IPS DF 4.7 (cell line): ENCODE measurements around the gene TSPAN18.

Experiments
- DNase-seq: peaks from one replicate; pipeline ENCODE4 v3.0.0-alpha.2; 2013; ENCODE audit warnings: low spot score; ENCODE audit errors: extremely low read depth

The TSPAN18 gene

GRCh38 chr11:44941259-44942021 is 214.7 kb downstream of the TSPAN18 start:
- no peak for DNase-seq

DNA sequence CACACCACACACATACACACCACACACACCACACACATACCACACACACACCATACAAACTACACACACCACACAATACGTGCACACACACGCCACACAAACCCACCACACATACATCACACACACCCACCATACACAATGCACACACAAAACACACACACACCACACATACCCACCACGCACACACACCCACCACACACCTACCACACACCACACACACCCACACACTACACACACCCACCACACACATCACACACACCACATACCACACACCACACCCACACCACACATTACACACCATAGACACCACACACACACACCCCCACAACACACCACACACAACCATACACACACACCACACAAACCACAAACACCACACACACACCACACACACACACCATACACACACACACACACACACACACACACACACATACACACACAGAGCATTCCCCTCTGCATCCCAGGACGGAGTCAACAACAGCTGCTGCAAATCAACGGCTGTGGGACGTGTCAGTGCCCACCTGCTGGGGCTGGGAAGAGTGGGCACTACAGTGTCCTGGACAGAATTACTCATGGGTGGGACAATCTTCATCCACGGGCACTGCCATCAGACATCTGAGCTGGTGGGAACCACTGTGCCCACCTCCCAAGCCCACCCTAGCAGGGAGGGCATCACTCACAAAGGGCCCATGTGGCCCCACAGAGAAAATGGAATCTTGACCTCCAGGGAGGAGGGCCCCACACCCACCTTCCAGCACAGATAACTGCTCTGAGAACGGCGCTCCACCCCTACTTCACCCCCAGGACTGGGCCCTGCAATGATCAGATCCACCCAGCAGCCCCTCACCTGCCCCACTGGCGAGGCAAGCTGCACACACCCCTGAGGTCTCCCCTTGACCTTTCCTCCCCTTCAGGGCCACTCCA is 215.5 kb downstream of the TSPAN18 start:
- DNase-seq: no peak

DNA sequence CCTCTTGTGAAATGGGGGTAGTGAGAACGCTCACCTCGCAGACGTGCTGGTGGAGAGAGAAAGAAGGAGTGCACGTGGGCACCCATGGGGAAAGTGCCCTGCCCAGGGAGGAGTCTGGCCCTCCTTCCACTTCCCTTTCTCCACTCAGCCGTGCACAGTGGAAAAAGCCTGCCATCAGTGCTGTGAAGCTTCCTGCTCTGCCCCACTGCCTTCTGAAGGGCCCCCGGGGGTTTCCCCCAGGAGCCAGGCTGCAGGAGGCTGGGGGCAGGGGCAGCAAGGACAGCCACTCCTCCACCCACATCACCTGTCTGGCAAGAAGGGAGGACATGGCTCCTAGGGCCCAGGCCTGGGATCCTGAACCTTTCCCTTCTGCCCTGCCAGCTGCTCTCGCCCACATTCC is 216.4 kb downstream of the TSPAN18 start:
- no peak for DNase-seq

DNA sequence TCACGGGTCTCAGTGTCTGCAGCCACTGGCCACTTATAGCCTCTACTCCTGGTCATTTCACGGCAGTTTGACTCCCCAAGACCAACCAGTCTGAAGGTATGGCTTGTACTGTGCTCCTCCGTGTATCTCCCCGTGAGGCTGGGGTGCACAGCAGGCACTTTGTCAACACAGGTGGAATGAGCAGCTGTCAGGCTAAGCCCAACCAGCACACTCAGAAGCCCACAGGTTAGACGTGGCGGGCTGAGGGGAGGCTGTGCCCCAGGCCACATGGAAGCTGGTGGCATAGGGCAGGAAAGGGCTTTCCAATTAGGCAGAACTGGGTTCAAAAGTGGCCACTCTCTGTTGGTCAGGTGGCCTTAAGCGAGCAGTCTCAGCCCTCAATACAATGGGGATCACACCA is 216.9 kb downstream of the TSPAN18 start:
- no peak for DNase-seq

- DNase-seq: no peak
Observed at GRCh38 chr11:44944181-44944852, 217.6 kb downstream of the TSPAN18 start.

DNA sequence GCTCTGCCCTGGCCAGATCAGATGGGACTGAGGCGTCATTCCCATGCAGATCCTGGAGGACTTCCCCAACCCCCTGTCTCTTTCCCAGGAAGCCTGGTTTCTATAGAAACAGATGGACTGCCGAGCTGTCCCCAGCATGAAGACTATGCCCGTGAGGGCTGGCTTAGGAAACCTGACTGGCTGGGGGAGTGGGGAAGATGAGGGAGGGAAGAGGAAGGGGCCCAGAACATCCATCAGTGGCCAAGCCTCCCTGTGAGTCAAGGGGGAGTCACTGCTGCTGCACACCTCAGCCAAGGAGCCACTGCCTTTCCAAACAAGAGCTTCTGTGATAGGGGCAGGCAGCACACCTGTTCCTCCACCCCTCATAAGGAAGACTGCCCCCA is 218.1 kb downstream of the TSPAN18 start:
- DNase-seq: no peak

DNA sequence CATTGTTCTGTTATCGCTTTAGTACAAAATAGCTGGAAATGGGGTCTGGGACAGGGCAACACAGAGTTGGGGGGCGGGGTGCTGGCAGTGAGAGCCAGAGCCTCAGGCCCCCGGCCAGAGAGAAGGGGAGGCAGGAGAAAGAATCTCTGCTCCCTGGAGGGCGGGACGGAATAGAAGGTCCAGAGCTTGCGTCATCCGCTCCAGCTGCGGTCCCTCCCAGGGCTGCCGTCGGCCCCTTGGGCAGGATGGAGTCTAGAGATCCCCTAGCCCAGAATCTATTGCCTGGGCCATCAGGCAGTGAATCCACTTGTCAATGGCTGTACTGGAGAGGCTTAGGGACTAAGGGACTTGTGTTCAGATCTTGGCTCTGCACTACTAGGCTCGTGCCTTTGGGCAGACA is 218.9 kb downstream of the TSPAN18 start:
- no peak for DNase-seq

- DNase-seq: no peak
Observed at GRCh38 chr11:44946263-44946662, 219.5 kb downstream of the TSPAN18 start.

DNA sequence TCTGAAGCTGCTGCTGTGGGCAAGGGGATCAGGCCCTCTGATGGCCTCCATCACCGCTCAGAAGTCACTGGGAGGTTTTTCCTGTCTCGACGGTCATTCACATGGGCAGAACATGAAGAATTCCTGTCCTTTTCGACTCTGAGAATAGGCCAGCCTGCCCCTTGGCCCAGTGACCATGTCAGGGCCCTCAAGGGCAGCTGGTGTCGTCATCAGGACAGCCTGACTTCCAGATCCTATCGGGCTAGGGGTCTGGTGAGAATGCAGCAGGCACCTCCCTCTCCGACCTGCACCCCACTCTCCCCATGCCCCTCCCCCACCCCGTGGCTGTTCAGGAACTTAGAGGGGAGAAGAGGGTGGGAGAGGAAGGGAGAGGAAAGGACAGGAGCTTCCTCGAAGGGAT is 220.4 kb downstream of the TSPAN18 start:
- no peak for DNase-seq

DNA sequence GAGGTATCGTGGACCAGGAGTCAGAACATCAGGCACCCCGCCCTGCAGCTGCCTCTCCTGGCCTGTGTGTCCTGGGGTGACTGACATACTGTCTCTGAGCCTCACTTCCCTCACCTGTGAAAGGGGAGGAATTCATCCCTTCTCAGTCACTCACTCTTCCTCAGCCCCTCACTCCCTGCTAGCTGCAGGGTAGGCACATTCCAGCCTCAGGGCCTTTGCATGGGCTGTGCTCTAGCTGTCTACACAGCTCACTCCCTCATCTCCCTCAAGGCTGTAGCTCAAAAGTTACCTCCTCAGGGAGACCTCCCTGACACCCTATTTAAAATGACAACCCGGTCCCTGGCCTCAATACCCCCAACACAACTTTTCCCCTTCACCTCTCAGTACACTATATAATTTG is 221.4 kb downstream of the TSPAN18 start:
- no peak for DNase-seq

GRCh38 chr11:44949160-44950030 is 222.6 kb downstream of the TSPAN18 start:
- no peak for DNase-seq

DNA sequence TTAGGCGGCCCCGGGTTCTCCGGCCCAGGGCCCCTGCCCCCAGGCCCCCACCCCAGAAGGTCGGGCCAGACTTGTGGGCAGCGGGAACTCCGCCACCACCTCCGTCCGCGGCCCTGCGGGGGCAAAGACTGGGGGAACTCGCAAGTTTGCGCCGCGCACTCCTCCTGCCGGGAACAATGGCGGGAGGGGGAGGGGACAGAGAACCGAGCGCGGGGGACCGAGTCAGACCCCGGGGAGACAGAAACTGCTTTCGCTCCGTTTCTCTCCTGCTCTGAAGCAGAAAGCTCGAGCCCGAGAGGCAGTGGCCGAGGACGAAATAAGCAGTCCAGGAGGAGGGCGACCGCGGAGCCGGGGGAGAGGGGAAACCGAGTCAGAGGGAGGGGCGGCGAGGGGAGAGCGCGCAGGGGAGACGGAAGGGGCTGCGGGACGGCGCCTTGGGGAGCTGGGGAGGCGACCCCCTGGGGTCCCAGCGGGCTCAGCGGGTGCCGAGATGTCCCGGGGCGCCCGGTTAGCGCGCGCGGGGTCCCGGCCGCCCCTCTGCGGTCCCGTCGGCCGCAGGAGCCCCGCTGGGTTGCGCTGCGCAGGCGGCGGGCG is 223.4 kb downstream of the TSPAN18 start:
- no peak for DNase-seq

- no peak for DNase-seq
Observed at GRCh38 chr11:44950625-44951476, 224.1 kb downstream of the TSPAN18 start, which contains the start of gene TP53I11. Gene TP53I11, minus strand, starts transcription at chr11:44950883. Its CDS starts 12,548 bp downstream, at chr11:44938335.

- DNase-seq: no peak
Observed at GRCh38 chr11:44952082-44952481, 225.3 kb downstream of the TSPAN18 start.

DNA sequence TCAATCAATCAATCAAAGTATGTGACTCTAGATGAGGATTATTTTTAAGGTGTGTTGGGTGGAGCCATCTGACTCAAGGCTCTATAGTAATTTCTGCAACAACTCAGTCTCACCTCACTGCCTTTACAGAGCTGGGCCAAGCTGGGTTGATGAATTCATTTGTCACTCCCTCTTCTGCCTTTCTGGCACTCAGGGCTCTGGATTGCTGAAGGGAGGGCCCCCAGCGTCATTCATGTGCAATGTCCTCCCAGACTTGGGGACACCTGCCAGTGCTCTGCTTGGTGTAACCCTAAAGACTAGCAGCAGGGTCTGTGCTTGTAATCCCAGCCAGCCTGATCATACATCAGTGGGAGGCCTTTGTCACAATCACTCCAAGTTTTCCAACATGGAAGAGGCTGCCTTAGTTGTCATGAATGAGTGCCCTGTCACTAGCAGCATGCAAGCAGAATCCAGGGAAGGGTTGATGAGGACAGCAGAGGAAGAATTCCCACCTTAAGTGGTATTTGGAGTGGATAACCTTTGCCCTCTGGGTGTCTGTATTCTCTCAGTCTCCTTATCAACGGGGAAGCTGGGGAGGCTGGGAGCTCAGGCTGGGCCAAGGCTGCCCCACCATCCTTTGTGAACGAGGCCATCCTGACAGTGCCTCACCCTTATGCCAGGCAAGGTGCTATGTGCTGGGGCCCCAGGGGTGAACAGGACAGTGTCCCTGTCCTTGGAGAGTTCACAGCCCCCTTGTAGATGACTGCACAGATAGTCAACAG is 225.9 kb downstream of the TSPAN18 start:
- DNase-seq: no peak

DNA sequence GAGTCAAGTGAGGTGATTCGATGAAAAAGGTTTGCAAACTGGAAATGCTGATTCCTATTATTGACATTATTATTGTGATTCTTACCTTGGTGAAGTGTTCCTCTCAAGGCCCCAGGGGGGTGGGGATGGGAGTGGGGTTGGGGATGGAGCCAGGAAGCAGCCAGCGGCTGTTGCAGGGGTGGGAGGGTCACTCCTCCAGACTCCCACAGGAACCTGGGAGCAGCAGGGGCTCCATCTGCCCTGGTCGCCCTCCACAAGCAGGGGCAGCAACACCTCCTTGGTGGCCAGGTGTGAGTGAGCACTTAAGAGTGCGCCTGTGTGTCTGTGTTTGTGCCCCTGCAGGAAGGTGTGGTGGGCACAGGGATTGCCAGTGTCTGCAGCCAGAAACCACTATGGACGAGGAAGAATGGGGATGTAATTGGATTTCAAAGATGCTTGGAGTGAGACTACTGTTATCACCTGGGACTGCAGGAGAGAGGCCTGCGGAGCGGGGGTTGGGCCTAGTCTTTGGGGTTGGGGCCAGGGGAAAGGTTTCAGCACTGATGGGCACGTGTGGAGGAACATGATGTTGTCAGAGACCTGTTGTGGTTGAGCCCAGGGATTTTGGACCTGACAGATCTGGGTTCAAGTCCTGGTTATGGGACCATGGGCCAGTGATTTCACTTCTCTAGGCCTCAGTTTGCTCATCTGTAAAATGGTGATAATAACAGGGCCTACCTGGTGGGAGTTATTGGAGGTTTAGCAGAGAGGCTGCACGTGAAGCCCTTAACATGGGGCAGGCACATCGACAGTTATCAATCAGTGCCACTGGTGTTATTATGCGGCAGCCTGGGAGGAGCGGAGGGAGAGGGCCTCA is 227.5 kb downstream of the TSPAN18 start:
- DNase-seq: no peak

GRCh38 chr11:44955015-44955738 is 228.4 kb downstream of the TSPAN18 start:
- no peak for DNase-seq
